NCI-H510A treated with DMSO at 0.1 percent for 48 hours (cell line): Measurements from ENCODE around the gene AFP.
"Not testable (repeated sequence)": the region's sequence is repeated elsewhere in the genome, so short reads cannot be mapped to it uniquely, and the experiment has no call there.

ENCODE experiments used
- DNase-seq: peaks from one replicate; lab custom pipeline; 2025; lab: John Stamatoyannopoulos, UW

AFP gene

GRCh38 chr4:73435984-73436383 lies at the start of gene AFP:
TSS of gene AFP (plus strand) at chr4:73436221. CDS start at chr4:73436263, 42 bp downstream.
- DNase-seq, result no peak

- no peak for DNase-seq
Observed at GRCh38 chr4:73387552-73387951, 48.5 kb upstream of the AFP start.

GRCh38 chr4:73388887-73389286 lies 47.1 kb upstream of the AFP start:
- no peak for DNase-seq

- not testable (repeated sequence) for DNase-seq
Observed at GRCh38 chr4:73389663-73390062, 46.4 kb upstream of the AFP start.

- no peak for DNase-seq
Observed at GRCh38 chr4:73391774-73392173, 44.2 kb upstream of the AFP start.

- DNase-seq, result no peak
Observed at GRCh38 chr4:73392936-73393335, 43.1 kb upstream of the AFP start.

GRCh38 chr4:73396304-73396703 lies 39.7 kb upstream of the AFP start:
- DNase-seq, result no peak

- DNase-seq, result no peak
Observed at GRCh38 chr4:73396993-73397972, 38.7 kb upstream of the AFP start.

GRCh38 chr4:73401412-73401811 lies 34.6 kb upstream of the AFP start:
- DNase-seq, result no peak

GRCh38 chr4:73404042-73404441 lies 32.0 kb upstream of the AFP start, which contains the start of gene ALB:
TSS of gene ALB (plus strand) at chr4:73404287. CDS start at chr4:73404328, 41 bp downstream.
- DNase-seq, result no peak

GRCh38 chr4:73404457-73404856 lies 31.6 kb upstream of the AFP start:
- DNase-seq, result no peak

- no peak for DNase-seq
Observed at GRCh38 chr4:73405138-73405537, 30.9 kb upstream of the AFP start.

- DNase-seq, result no peak
Observed at GRCh38 chr4:73406548-73406875, 29.5 kb upstream of the AFP start.

- no peak for DNase-seq
Observed at GRCh38 chr4:73407227-73407673, 28.8 kb upstream of the AFP start.

GRCh38 chr4:73408181-73408867 lies 27.7 kb upstream of the AFP start:
- DNase-seq, result no peak

GRCh38 chr4:73409012-73409862 lies 26.8 kb upstream of the AFP start:
- DNase-seq, result no peak

- DNase-seq, result no peak
Observed at GRCh38 chr4:73409978-73410548, 26.0 kb upstream of the AFP start.

- DNase-seq, result no peak
Observed at GRCh38 chr4:73410916-73411730, 24.9 kb upstream of the AFP start.

GRCh38 chr4:73411731-73412414 lies 24.1 kb upstream of the AFP start:
- DNase-seq, result no peak

GRCh38 chr4:73413294-73413755 lies 22.7 kb upstream of the AFP start:
- no peak for DNase-seq
